HCT116 (cell line): ENCODE measurements around the gene RAN. TPM values are rescaled to one million over a fixed set of nuclear protein-coding genes. Genes with fewer than 3 reads are reported as not detected.

Experiments used
- CBX3 ChIP-seq: IDR thresholded peaks from 2 replicates; pipeline ENCODE4 v1.6.1; 2012; ENCODE audit warnings: low read depth
- EGR1 ChIP-seq: IDR thresholded peaks from 2 replicates; pipeline ENCODE4 v1.6.1; 2012; ENCODE audit warnings: low read depth
- SRF ChIP-seq: IDR thresholded peaks from 2 replicates; pipeline ENCODE4 v1.6.1; 2012; ENCODE audit warnings: low read depth
- ZFX ChIP-seq: fragments of 450-650 bp; IDR thresholded peaks from 2 replicates; pipeline ENCODE4 v1.6.1; 2017
- total RNA-seq: library from RNA; stranded (reverse); gene quantifications from one replicate; pipeline ENCODE4 v1.2.1, GENCODE V29; 2021; ENCODE audit not compliant: unreplicated experiment
- TF ChIP-seq, protein P1 (sequence below): IDR thresholded peaks from 2 replicates; pipeline ENCODE4 v1.6.1; 2011; ENCODE audit warnings: mild to moderate bottlenecking, low read length, moderate library complexity; ENCODE audit not compliant: insufficient replicate concordance; ENCODE audit errors: extremely low read depth
- TF ChIP-seq, protein P2 (sequence below), 3 experiments: fragments of 200-600 bp in 1 of 3; sonication (generic) in 1 of 3; IDR thresholded peaks in 2 of 3; conservative IDR thresholded peaks in 1 of 3; 2 replicates each; pipeline ENCODE4 v1.5.1; 2012 to 2017; ENCODE audit warnings: low read depth in 2 of 3, low read length in 2 of 3, antibody characterized with exemption in 1 of 3, borderline replicate concordance in 1 of 3, control low read depth in 1 of 3, mild to moderate bottlenecking in 1 of 3, mixed read lengths in 1 of 3, mixed run types in 1 of 3, moderate library complexity in 1 of 3; ENCODE audit not compliant: insufficient read depth in 1 of 3
- TF ChIP-seq, protein P3 (sequence below): IDR thresholded peaks from 2 replicates; pipeline ENCODE4 v1.6.1; 2012
- TF ChIP-seq, protein P4 (sequence below): IDR thresholded peaks from 2 replicates; pipeline ENCODE4 v1.6.1; 2012; ENCODE audit warnings: low read depth

The RAN gene
- total RNA-seq, 1 experiment from 2014 or later = 1,420 TPM

DNA sequence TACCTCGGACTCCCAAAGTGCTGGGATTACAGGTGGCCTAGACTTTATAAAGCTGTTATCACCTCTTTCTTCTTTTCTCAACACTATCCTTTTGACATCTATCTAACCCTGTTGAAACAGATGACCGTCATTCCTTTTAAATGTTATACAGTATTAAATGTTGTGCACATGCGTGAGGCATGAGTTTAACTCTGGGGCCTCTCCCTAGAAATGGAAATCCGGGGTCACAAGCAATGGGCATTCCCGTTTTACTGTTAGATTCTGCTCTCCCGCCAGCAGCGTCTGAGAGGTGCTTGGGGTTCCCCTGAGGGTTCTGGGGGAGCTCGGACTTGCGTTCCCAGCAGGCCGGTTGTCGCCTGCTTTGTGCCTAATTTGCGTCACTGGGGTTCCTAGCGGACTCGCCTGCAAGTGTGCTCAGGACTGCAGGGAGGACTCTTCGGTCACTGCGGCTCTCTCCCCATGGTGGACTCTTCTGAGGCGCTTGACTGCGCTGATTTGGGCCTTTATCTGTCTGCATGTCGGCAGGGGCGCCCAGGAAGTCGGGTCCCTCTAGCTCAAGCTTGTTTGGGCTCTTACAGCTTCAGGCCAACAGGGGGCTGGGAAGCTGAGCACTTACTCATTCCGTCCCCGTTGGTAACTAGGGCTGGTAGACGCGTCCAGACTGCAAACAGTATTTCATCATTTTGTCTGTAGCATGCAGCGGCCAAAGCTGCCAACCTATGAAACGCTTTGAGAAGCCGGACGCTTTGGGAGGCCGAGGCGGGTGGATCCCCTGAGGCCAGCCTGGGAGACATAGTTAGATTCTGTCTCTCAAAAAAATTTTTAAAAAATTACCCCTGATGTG, 1.2 kb upstream of the RAN start (continued):
- TF ChIP-seq, protein P1, sequence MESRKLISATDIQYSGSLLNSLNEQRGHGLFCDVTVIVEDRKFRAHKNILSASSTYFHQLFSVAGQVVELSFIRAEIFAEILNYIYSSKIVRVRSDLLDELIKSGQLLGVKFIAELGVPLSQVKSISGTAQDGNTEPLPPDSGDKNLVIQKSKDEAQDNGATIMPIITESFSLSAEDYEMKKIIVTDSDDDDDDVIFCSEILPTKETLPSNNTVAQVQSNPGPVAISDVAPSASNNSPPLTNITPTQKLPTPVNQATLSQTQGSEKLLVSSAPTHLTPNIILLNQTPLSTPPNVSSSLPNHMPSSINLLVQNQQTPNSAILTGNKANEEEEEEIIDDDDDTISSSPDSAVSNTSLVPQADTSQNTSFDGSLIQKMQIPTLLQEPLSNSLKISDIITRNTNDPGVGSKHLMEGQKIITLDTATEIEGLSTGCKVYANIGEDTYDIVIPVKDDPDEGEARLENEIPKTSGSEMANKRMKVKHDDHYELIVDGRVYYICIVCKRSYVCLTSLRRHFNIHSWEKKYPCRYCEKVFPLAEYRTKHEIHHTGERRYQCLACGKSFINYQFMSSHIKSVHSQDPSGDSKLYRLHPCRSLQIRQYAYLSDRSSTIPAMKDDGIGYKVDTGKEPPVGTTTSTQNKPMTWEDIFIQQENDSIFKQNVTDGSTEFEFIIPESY = no peak
- 0 out of 2 replicates have a peak, but pooled peaks have one; percentile 47 for TF ChIP-seq CBX3
- TF ChIP-seq, protein P2, sequence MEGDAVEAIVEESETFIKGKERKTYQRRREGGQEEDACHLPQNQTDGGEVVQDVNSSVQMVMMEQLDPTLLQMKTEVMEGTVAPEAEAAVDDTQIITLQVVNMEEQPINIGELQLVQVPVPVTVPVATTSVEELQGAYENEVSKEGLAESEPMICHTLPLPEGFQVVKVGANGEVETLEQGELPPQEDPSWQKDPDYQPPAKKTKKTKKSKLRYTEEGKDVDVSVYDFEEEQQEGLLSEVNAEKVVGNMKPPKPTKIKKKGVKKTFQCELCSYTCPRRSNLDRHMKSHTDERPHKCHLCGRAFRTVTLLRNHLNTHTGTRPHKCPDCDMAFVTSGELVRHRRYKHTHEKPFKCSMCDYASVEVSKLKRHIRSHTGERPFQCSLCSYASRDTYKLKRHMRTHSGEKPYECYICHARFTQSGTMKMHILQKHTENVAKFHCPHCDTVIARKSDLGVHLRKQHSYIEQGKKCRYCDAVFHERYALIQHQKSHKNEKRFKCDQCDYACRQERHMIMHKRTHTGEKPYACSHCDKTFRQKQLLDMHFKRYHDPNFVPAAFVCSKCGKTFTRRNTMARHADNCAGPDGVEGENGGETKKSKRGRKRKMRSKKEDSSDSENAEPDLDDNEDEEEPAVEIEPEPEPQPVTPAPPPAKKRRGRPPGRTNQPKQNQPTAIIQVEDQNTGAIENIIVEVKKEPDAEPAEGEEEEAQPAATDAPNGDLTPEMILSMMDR (IDR thresholded peaks at IDR 0.05 in 2 of 3, conservative IDR thresholded peaks at IDR 0.05 in 1 of 3; ENCODE audit: borderline replicate concordance in 1 of 3, insufficient read depth in 1 of 3, low read depth in 2 of 3, low read length in 2 of 3) = peak in 2 of 3 experiments; percentile 65 to 69; a peak in 4 of 6 replicates
- no peak for TF ChIP-seq EGR1
- TF ChIP-seq, protein P3, sequence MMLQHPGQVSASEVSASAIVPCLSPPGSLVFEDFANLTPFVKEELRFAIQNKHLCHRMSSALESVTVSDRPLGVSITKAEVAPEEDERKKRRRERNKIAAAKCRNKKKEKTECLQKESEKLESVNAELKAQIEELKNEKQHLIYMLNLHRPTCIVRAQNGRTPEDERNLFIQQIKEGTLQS = no peak
- TF ChIP-seq, protein P4, sequence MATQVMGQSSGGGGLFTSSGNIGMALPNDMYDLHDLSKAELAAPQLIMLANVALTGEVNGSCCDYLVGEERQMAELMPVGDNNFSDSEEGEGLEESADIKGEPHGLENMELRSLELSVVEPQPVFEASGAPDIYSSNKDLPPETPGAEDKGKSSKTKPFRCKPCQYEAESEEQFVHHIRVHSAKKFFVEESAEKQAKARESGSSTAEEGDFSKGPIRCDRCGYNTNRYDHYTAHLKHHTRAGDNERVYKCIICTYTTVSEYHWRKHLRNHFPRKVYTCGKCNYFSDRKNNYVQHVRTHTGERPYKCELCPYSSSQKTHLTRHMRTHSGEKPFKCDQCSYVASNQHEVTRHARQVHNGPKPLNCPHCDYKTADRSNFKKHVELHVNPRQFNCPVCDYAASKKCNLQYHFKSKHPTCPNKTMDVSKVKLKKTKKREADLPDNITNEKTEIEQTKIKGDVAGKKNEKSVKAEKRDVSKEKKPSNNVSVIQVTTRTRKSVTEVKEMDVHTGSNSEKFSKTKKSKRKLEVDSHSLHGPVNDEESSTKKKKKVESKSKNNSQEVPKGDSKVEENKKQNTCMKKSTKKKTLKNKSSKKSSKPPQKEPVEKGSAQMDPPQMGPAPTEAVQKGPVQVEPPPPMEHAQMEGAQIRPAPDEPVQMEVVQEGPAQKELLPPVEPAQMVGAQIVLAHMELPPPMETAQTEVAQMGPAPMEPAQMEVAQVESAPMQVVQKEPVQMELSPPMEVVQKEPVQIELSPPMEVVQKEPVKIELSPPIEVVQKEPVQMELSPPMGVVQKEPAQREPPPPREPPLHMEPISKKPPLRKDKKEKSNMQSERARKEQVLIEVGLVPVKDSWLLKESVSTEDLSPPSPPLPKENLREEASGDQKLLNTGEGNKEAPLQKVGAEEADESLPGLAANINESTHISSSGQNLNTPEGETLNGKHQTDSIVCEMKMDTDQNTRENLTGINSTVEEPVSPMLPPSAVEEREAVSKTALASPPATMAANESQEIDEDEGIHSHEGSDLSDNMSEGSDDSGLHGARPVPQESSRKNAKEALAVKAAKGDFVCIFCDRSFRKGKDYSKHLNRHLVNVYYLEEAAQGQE = no peak
- TF ChIP-seq ZFX = no peak
- TF ChIP-seq SRF = no peak
